Measurements from ENCODE around the gene HOGA1.
"Not testable (repeated sequence)": the region's sequence is repeated elsewhere in the genome, so short reads cannot be mapped to it uniquely, and the experiment has no call there.

DNA sequence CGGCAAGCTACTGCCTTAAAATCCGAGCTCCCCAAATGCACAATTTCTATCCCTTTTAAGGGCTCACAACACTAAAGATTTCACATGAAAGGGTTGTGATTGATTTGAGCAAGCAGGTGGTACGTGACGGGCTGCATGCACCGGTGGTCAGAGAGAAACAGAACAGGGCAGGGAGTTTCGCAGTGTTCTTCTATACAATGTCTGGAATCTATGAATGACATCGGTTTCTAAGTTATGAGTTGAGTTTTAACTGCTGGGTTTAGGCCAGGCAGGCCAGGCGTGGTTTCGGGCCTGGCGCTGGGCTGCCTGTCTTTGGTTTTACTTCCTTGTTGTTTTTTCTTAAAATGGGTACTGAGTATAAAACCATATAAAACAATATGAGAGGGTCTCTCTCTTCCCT lies 28.6 kb upstream of the HOGA1 start:
- TF ChIP-seq, protein P1, sequence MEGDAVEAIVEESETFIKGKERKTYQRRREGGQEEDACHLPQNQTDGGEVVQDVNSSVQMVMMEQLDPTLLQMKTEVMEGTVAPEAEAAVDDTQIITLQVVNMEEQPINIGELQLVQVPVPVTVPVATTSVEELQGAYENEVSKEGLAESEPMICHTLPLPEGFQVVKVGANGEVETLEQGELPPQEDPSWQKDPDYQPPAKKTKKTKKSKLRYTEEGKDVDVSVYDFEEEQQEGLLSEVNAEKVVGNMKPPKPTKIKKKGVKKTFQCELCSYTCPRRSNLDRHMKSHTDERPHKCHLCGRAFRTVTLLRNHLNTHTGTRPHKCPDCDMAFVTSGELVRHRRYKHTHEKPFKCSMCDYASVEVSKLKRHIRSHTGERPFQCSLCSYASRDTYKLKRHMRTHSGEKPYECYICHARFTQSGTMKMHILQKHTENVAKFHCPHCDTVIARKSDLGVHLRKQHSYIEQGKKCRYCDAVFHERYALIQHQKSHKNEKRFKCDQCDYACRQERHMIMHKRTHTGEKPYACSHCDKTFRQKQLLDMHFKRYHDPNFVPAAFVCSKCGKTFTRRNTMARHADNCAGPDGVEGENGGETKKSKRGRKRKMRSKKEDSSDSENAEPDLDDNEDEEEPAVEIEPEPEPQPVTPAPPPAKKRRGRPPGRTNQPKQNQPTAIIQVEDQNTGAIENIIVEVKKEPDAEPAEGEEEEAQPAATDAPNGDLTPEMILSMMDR (IDR thresholded peaks at IDR 0.05), result not testable (repeated sequence)
- not testable (repeated sequence) for TF ChIP-seq POLR2A (IDR thresholded peaks at IDR 0.05)
